Mesenchymal stem cell (in vitro differentiated cells and primary cell): ENCODE results near the gene GNG12.
A peak's percentile ranks its signal among the peaks of the same experiment; 100 is the strongest.

Experiments
- DNase-seq: peaks from one replicate; pipeline ENCODE4 v3.0.0-alpha.2; 2013
- H2AFZ ChIP-seq: one replicate; pipeline ENCODE4 v1.6.1; 2013; ENCODE audit warnings: low read depth, mild to moderate bottlenecking, control low read depth, inconsistent platforms, low read length, moderate library complexity
- H2AK5ac ChIP-seq: 2 replicates; pipeline ENCODE4 v1.6.1; 2013; ENCODE audit warnings: low read length, moderate library complexity, mild to moderate bottlenecking, inconsistent platforms; ENCODE audit not compliant: severe bottlenecking
- H2BK120ac ChIP-seq: one replicate; pipeline ENCODE4 v1.6.1; 2013; ENCODE audit warnings: low read depth, mild to moderate bottlenecking, inconsistent platforms, low read length, moderate library complexity
- H2BK12ac ChIP-seq, 2 experiments: one replicate each; pipeline ENCODE4 v1.6.1; 2013; ENCODE audit warnings: inconsistent platforms in 2 of 2, low read length in 2 of 2, mild to moderate bottlenecking in 2 of 2, moderate library complexity in 2 of 2, control low read depth in 1 of 2
- H2BK15ac ChIP-seq: one replicate; pipeline ENCODE4 v1.6.1; 2013; ENCODE audit warnings: mild to moderate bottlenecking, low read depth, inconsistent platforms; ENCODE audit not compliant: poor library complexity, severe bottlenecking
- H2BK5ac ChIP-seq: 2 replicates; pipeline ENCODE4 v1.6.1; 2013; ENCODE audit warnings: low read depth, mild to moderate bottlenecking, low read length, control low read depth, inconsistent platforms; ENCODE audit not compliant: poor library complexity, severe bottlenecking
- H3K14ac ChIP-seq, 2 experiments: one replicate each; pipeline ENCODE4 v1.6.1; 2013; ENCODE audit warnings: inconsistent platforms in 2 of 2, low read length in 2 of 2, control low read depth in 1 of 2, mild to moderate bottlenecking in 1 of 2, moderate library complexity in 1 of 2
- H3K18ac ChIP-seq, 2 experiments: one replicate each; pipeline ENCODE4 v1.6.1; 2013; ENCODE audit warnings: inconsistent platforms in 2 of 2, low read length in 2 of 2, control low read depth in 1 of 2, low read depth in 1 of 2, mild to moderate bottlenecking in 1 of 2
- H3K23ac ChIP-seq, 2 experiments: one replicate each; pipeline ENCODE4 v1.6.1; 2013; ENCODE audit warnings: inconsistent platforms in 2 of 2, low read length in 2 of 2, mild to moderate bottlenecking in 2 of 2, moderate library complexity in 2 of 2, control low read depth in 1 of 2
- H3K27ac ChIP-seq: 2 replicates; pipeline ENCODE4 v1.5.1; 2013; ENCODE audit warnings: mild to moderate bottlenecking, moderate library complexity, low read length, control low read depth, inconsistent platforms; ENCODE audit not compliant: poor library complexity, severe bottlenecking
- H3K27me3 ChIP-seq, 2 experiments: 2 replicates each; pipeline versions ENCODE4 v1.6.1 to v1.7.0; 2013; ENCODE audit warnings: low read length in 2 of 2, mild to moderate bottlenecking in 2 of 2, moderate library complexity in 2 of 2, control low read depth in 1 of 2, inconsistent platforms in 1 of 2; ENCODE audit not compliant: control insufficient read depth in 1 of 2, insufficient read depth in 1 of 2
- H3K36me3 ChIP-seq, 2 experiments: 2 replicates each; pipeline versions ENCODE4 v1.6.1 to v1.7.0; 2013; ENCODE audit warnings: low read length in 2 of 2, control low read depth in 1 of 2, inconsistent platforms in 1 of 2, low read depth in 1 of 2, mild to moderate bottlenecking in 1 of 2; ENCODE audit not compliant: insufficient read depth in 2 of 2, control insufficient read depth in 1 of 2
- H3K4ac ChIP-seq, 2 experiments: one replicate each; pipeline ENCODE4 v1.6.1; 2013; ENCODE audit warnings: inconsistent platforms in 2 of 2, low read length in 2 of 2, mild to moderate bottlenecking in 2 of 2, moderate library complexity in 2 of 2, control low read depth in 1 of 2, low read depth in 1 of 2
- H3K4me1 ChIP-seq: 2 replicates; pipeline ENCODE4 v1.6.1; 2013; ENCODE audit warnings: low read depth, low read length, control low read depth; ENCODE audit not compliant: control insufficient read depth, insufficient read depth
- H3K4me2 ChIP-seq: 2 replicates; pipeline ENCODE4 v1.6.1; 2013; ENCODE audit warnings: low read length, mild to moderate bottlenecking, inconsistent platforms; ENCODE audit not compliant: poor library complexity, severe bottlenecking
- H3K4me3 ChIP-seq, 2 experiments: 2 replicates each; pipeline versions ENCODE4 v1.5.1 to v1.7.0; 2013; ENCODE audit warnings: low read length in 2 of 2, mild to moderate bottlenecking in 2 of 2, control low read depth in 1 of 2, low read depth in 1 of 2; ENCODE audit not compliant: insufficient read depth in 1 of 2
- H3K79me1 ChIP-seq: replicated peaks from 2 replicates; pipeline ENCODE4 v1.6.1; 2013; ENCODE audit warnings: mild to moderate bottlenecking, control low read depth, low read length, inconsistent platforms; ENCODE audit not compliant: poor library complexity, severe bottlenecking
- H3K9ac ChIP-seq: 2 replicates; pipeline ENCODE4 v1.7.0; 2013; ENCODE audit warnings: mild to moderate bottlenecking, low read length, moderate library complexity
- H3K9me3 ChIP-seq: 2 replicates; pipeline ENCODE4 v1.7.0; 2013; ENCODE audit warnings: mild to moderate bottlenecking, low read length; ENCODE audit not compliant: control insufficient read depth
- H4K8ac ChIP-seq: one replicate; pipeline ENCODE4 v1.6.1; 2013; ENCODE audit warnings: inconsistent platforms, mild to moderate bottlenecking, low read length, moderate library complexity
- H4K91ac ChIP-seq: one replicate; pipeline ENCODE4 v1.6.1; 2013; ENCODE audit warnings: mild to moderate bottlenecking, low read length, inconsistent platforms
- WGBS: methylation state at CpG from one replicate; pipeline ENCODE4 v1.1.7; 2013; ENCODE audit warnings: mixed read lengths; 5-methylcytosine and 5-hydroxymethylcytosine counted together

Gene GNG12

GRCh38 chr1:67784545-67785186 lies 48.6 kb downstream of the GNG12 start:
- no peak overlapping the region for H3K4ac ChIP-seq
- no peak overlapping the region for H3K14ac ChIP-seq
- 97% methylated on average over 3 of the region's 6 CpGs for WGBS
- no peak overlapping the region for H3K27ac ChIP-seq
- peaks cover 18% of the 10 kb centered on the region for H3K79me1 ChIP-seq
- no peak overlapping the region for H2AFZ ChIP-seq
- no peaks in the 10 kb centered on the region for H3K9me3 ChIP-seq
- no peak overlapping the region for H2BK12ac ChIP-seq
- H3K36me3 ChIP-seq, result peaks cover 0 to 3% of the 10 kb centered on the region in 2 experiments
- no peak overlapping the region for H2BK5ac ChIP-seq
- no peak overlapping the region for H4K91ac ChIP-seq
- no peaks in the 10 kb centered on the region for H3K27me3 ChIP-seq
- H2BK15ac ChIP-seq, result no peak overlapping the region
- H3K4me3 ChIP-seq, result no peak overlapping the region
- no peak overlapping the region for H3K9ac ChIP-seq
- no peak overlapping the region for H2AK5ac ChIP-seq
- no peak overlapping the region for H2BK120ac ChIP-seq
- H3K4me1 ChIP-seq, result peaks cover 4% of the 10 kb centered on the region
- H3K4me2 ChIP-seq, result no peak overlapping the region
- H3K23ac ChIP-seq, result no peak overlapping the region
- H4K8ac ChIP-seq, result no peak overlapping the region
- DNase-seq, result no peak
- H3K18ac ChIP-seq, result no peak overlapping the region

DNA sequence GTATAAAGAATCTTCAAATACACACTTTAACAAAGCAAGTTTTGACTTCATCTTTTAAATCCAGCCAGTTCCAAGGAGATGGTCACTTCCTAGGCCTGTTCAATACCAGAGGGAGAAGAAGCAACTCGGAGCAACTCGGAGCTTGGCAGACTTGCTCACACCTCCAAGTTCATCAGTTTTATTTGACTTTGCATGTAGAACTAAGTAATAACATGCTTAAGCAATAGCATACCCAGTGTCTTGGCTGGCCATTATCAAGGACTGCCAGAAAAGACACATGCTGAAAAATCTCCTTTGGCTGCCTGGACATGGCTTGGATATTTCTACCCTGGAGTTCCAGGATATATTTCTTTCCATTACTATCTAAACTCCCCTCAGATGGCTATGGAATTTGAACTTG lies 52.6 kb downstream of the GNG12 start:
- Histone ChIP-seq H3K4me1 (no peaks in the 10 kb centered on the region), H3K14ac (no peak overlapping the region), H4K91ac (no peak overlapping the region), H2BK12ac (no peak overlapping the region), H3K18ac (no peak overlapping the region), H3K36me3 (peaks cover 0 to 12% of the 10 kb centered on the region in 2 experiments), H3K4me2 (no peak overlapping the region), H2BK120ac (no peak overlapping the region), H2AK5ac (no peak overlapping the region), H4K8ac (no peak overlapping the region), H3K4me3 (no peak overlapping the region), H3K27ac (no peak overlapping the region), H2BK5ac (no peak overlapping the region), H3K23ac (no peak overlapping the region), H3K9me3 (no peaks in the 10 kb centered on the region), H2AFZ (no peak overlapping the region), H3K4ac (no peak overlapping the region), H3K27me3 (no peaks in the 10 kb centered on the region), H3K9ac (no peak overlapping the region), H3K79me1 (peaks cover 21% of the 10 kb centered on the region), H2BK15ac (no peak overlapping the region)
- DNase-seq, result no peak
- WGBS, result 100% methylated on average over 1 of the region's 2 CpGs

DNA sequence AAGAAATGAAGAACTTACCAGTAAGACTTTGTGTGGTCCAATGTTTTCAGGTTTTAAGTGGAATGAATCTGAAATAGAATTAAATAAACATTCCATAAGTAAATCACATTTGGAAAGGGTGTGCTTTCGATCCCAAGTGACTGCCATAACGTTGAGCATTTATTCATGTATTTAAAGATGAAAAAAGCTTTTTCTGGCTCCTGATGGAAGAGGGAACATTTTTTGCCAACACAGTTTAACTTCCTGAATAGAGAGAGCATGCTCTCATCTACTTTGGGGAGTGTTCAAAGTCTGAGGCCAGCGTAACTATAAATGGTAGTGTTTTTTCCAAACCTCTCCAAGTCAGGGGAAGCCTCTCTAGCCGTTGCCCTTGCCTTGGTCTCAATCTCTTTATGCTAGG lies 55.8 kb downstream of the GNG12 start:
- H3K23ac ChIP-seq, result no peak overlapping the region
- WGBS, result 93% methylated on average over 4 of the region's 4 CpGs

DNA sequence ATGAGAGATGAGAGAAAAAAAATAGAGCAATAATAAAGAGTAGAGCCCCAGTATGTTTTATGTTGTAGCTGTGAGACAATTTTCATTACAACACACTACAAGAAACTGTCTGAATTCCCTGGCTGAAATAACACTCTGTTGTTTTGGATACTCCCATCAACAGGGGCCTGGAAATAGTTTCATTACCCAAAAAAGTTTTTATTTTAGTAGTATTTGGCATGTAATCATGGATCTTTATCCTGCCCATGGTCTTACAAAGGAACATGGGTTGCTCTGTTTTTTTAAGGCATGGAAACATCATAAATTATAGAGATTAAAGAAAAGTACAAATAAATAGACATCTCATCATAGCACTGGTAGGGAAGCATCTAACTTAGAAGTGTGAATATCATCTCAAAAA lies 56.3 kb downstream of the GNG12 start:
- peaks cover 3 to 46% of the 10 kb centered on the region in 2 experiments for H3K36me3 ChIP-seq

More for the DNA sequence above, 55.8 kb downstream of the GNG12 start:
- H3K27me3 ChIP-seq, result no peaks in the 10 kb centered on the region
- no peak overlapping the region for H2BK15ac ChIP-seq
- peaks cover 35% of the 10 kb centered on the region for H3K79me1 ChIP-seq
- peak overlapping the region; percentile 31 for H4K8ac ChIP-seq
- no peak for DNase-seq
- peaks cover 3 to 44% of the 10 kb centered on the region in 2 experiments for H3K36me3 ChIP-seq
- no peak overlapping the region for H2BK120ac ChIP-seq
- H4K91ac ChIP-seq, result no peak overlapping the region
- no peak overlapping the region for H2AK5ac ChIP-seq
- no peak overlapping the region for H2BK5ac ChIP-seq
- no peak overlapping the region for H3K27ac ChIP-seq
- H2AFZ ChIP-seq, result no peak overlapping the region
- H3K9me3 ChIP-seq, result no peaks in the 10 kb centered on the region
- no peak overlapping the region for H3K18ac ChIP-seq
- H3K9ac ChIP-seq, result peak overlapping the region; percentile 1
- H3K4me1 ChIP-seq, result peaks cover 3% of the 10 kb centered on the region
- no peak overlapping the region for H3K4ac ChIP-seq
- H2BK12ac ChIP-seq, result no peak overlapping the region
- H3K4me3 ChIP-seq, result no peak overlapping the region
- H3K14ac ChIP-seq, result no peak overlapping the region
- no peak overlapping the region for H3K4me2 ChIP-seq

More for the DNA sequence above, 56.3 kb downstream of the GNG12 start:
- Histone ChIP-seq H3K4me2 (no peak overlapping the region), H3K4me3 (no peak overlapping the region), H3K9me3 (no peaks in the 10 kb centered on the region), H2AK5ac (no peak overlapping the region), H3K27me3 (no peaks in the 10 kb centered on the region), H3K79me1 (peaks cover 34% of the 10 kb centered on the region), H4K91ac (no peak overlapping the region), H2BK15ac (no peak overlapping the region), H4K8ac (no peak overlapping the region), H3K23ac (no peak overlapping the region), H2BK120ac (no peak overlapping the region), H2BK12ac (no peak overlapping the region), H3K4ac (no peak overlapping the region), H3K14ac (no peak overlapping the region), H3K27ac (no peak overlapping the region), H3K9ac (no peak overlapping the region), H2BK5ac (no peak overlapping the region), H2AFZ (no peak overlapping the region), H3K4me1 (peaks cover 3% of the 10 kb centered on the region), H3K18ac (no peak overlapping the region)
- DNase-seq, result no peak
